Suprapubic skin (tissue), 4 donors: ENCODE results near the gene MBD6. TPM values are rescaled to one million over a fixed set of nuclear protein-coding genes. Genes with fewer than 3 reads are reported as not detected.
"Not testable (repeated sequence)": the region's sequence is repeated elsewhere in the genome, so short reads cannot be mapped to it uniquely, and the experiment has no call there.

Source experiments
- DNase-seq, 2 donors: peaks; one replicate each; pipeline ENCODE4 v3.0.0-alpha.2; 2019; ENCODE audit warnings: low spot score in 2 of 2
- H3K27ac ChIP-seq: fragments of 200-600 bp; sonication (generic); one replicate; pipeline ENCODE4 v1.5.1; 2019
- H3K27me3 ChIP-seq: fragments of 200-600 bp; sonication (generic); one replicate; pipeline ENCODE4 v1.5.1; 2019
- H3K36me3 ChIP-seq: fragments of 200-600 bp; sonication (generic); one replicate; pipeline ENCODE4 v1.5.1; 2019
- H3K4me1 ChIP-seq: fragments of 200-600 bp; sonication (generic); one replicate; pipeline ENCODE4 v1.5.1; 2019
- H3K4me3 ChIP-seq: fragments of 200-600 bp; sonication (generic); one replicate; pipeline ENCODE4 v1.5.1; 2019; ENCODE audit warnings: mild to moderate bottlenecking
- H3K9me3 ChIP-seq: fragments of 200-600 bp; sonication (generic); one replicate; pipeline ENCODE4 v1.5.1; 2019
- EP300 ChIP-seq: sonication (generic); formaldehyde crosslinking; IDR thresholded peaks from one replicate; pipeline ENCODE4 v1.6.1; 2017; ENCODE audit warnings: antibody characterized with exemption
- POLR2A ChIP-seq, 2 donors: fragments of 450-650 bp; IDR thresholded peaks; one replicate each; pipeline ENCODE4 v1.6.1; 2017; ENCODE audit warnings: antibody characterized with exemption in 2 of 2, mild to moderate bottlenecking in 2 of 2, moderate library complexity in 2 of 2
- POLR2AphosphoS5 ChIP-seq, 3 donors: sonication (generic); formaldehyde crosslinking; IDR thresholded peaks; one replicate each; pipeline ENCODE4 v1.6.1; 2017; ENCODE audit warnings: antibody characterized with exemption in 3 of 3
- WGBS: methylation state at CpG from one replicate; pipeline ENCODE4 v1.1.5; 2018; 5-methylcytosine and 5-hydroxymethylcytosine counted together
- total RNA-seq, 4 donors: library from RNA; depleted of rRNA; stranded (reverse); fragments of >200 nt; gene quantifications; one replicate each; pipeline ENCODE4 v1.1.0, GENCODE V29; 2016
- TF ChIP-seq, protein P1 (sequence below), 2 donors: fragments of 200-600 bp in 1 of 2; fragments of 450-650 bp in 1 of 2; sonication (generic) in 1 of 2; IDR thresholded peaks; one replicate each; pipeline ENCODE4 v1.5.1; 2016 to 2019; ENCODE audit warnings: antibody characterized with exemption in 2 of 2, mild to moderate bottlenecking in 1 of 2, moderate library complexity in 1 of 2

The MBD6 gene
- total RNA-seq, 4 donors from 2014 or later, result 24.4 to 92.9 (median 36.8) TPM

DNA sequence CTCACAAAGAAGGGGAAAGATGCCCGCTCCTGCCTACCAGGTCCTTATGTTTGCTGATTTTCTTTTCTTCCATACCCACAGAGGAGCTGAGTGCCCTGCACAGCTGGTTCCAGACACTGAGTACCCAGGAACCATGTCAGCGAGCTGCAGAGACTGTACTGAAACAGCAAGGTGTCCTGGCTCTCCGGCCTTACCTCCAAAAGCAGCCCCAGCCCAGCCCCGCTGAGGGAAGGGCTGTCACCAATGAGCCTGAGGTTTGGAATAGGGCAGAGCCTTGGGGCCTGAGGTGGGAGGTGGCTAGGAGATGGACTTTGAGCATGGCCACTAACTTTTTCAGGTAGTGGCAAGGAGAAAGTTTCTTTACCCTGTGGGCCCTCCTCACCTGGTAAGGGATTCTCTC, 32.5 kb upstream of the MBD6 start:
- no peaks in the 10 kb centered on the region for H3K27me3 ChIP-seq
- no peaks in the 10 kb centered on the region for H3K9me3 ChIP-seq
- peaks cover 41% of the 10 kb centered on the region for H3K36me3 ChIP-seq
- TF ChIP-seq, protein P1, sequence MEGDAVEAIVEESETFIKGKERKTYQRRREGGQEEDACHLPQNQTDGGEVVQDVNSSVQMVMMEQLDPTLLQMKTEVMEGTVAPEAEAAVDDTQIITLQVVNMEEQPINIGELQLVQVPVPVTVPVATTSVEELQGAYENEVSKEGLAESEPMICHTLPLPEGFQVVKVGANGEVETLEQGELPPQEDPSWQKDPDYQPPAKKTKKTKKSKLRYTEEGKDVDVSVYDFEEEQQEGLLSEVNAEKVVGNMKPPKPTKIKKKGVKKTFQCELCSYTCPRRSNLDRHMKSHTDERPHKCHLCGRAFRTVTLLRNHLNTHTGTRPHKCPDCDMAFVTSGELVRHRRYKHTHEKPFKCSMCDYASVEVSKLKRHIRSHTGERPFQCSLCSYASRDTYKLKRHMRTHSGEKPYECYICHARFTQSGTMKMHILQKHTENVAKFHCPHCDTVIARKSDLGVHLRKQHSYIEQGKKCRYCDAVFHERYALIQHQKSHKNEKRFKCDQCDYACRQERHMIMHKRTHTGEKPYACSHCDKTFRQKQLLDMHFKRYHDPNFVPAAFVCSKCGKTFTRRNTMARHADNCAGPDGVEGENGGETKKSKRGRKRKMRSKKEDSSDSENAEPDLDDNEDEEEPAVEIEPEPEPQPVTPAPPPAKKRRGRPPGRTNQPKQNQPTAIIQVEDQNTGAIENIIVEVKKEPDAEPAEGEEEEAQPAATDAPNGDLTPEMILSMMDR (IDR thresholded peaks at IDR 0.05), result no peak
- no peak for TF ChIP-seq POLR2AphosphoS5 (IDR thresholded peaks at IDR 0.05)
- TF ChIP-seq POLR2A (IDR thresholded peaks at IDR 0.05), result no peak
- no peak for TF ChIP-seq EP300
- H3K4me1 ChIP-seq, result peaks cover 17% of the 10 kb centered on the region
- WGBS, result 98% methylated on average over 4 of the region's 4 CpGs
- DNase-seq, result no peak
- no peak overlapping the region for H3K27ac ChIP-seq
- H3K4me3 ChIP-seq, result no peak overlapping the region

DNA sequence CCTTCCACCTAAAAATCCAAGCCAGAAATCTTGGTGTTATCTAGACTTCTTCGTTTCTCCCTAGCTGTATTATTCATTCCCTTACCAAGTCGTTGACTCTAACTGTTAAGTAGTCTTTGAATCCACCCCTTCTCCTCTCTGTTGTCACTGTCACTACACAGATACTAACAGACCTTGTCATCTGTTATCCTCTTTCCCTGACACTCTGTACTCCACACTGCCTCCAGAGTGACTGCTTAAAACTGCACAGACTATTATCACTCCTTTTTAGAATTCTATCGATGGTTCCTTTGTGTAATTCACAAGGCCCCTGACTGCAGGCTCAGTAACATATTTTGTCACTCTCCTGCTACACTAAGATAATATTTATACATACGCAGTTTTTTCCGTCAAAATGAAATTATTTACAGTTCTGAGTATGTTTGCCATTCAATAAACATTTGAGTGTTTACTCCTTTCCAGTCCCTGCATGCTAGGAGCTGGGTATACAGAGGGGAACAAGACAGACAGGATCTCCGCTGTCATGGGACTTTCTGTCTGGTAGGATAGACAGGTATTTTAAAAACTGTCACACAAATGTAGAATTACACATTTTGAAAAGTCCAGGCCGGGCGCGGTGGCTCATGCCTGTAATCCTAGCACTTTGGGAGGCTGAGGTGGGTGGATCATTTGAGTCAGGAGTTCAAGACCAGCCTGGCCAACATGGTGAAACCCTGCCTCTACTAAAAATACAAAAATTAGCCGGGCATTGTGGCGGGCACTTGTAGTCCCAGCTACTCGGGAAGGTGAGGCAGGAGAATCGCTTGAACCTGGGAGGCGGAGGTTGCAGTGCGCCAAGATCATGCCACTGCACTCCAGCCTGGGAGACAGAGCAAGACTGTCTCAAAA, 31.0 kb upstream of the MBD6 start:
- Histone ChIP-seq H3K27ac (no peak overlapping the region), H3K4me3 (no peak overlapping the region), H3K27me3 (no peaks in the 10 kb centered on the region), H3K36me3 (peaks cover 54% of the 10 kb centered on the region), H3K4me1 (peaks cover 17% of the 10 kb centered on the region), H3K9me3 (no peaks in the 10 kb centered on the region)
- WGBS, result 92% methylated on average over 15 of the region's 15 CpGs
- DNase-seq, result no peak
- TF ChIP-seq POLR2A (IDR thresholded peaks at IDR 0.05) (no peak), POLR2AphosphoS5 (IDR thresholded peaks at IDR 0.05) (no peak), EP300 (no peak)
- TF ChIP-seq, protein P1 (IDR thresholded peaks at IDR 0.05), result no peak

DNA sequence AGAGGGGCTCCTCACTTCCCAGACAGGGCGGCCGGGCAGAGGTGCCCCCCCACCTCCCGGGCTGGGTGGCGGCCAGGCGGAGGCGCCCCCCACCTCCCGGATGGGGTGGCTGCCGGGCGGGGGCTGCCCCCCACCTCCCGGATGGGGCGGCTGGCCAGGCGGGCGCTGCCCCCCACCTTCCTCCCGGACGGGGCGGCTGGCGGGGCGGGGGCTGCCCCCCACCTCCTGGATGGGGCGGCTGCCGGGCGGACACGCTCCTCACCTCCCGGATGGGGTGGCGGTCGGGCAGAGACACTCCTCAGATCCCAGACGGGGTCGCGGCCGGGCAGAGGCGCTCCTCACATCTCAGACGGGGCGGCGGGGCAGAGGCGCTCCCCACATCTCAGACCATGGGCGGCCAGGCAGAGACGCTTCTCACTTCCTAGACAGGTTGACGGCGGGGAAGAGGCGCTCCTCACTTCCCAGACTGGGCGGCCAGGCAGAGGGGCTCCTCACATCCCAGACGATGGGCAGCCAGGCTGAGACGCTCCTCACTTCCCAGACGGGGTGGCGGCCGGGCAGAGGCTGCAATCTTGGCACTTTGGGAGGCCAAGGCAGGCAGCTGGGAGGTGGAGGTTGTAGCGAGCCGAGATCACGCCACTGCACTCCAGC, 27.4 kb upstream of the MBD6 start:
- H3K27me3 ChIP-seq, H3K4me3 ChIP-seq, H3K27ac ChIP-seq, H3K4me1 ChIP-seq, H3K9me3 ChIP-seq, DNase-seq: not testable (repeated sequence)
- H3K36me3 ChIP-seq, result peaks cover 73% of the 10 kb centered on the region
- 88% methylated on average over 32 of the region's 48 CpGs for WGBS

DNA sequence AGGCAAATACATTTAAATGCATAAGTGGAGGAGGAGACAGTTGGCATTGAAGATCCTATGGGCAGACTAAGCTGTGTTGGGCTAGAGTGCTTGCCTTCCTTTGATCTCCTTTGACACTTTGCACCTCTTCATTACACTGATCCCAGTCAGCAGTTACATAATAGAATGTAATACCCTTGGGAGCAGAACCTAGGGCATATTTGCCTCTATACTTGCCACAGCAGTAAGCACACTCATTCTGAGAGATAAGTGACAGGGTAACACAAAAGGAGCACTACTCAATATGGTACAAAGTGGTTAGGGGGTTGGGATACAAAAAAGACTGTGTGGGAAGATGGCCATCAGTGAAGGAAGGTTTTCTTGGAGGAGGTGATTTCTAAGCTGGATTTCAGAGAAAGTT, 25.8 kb upstream of the MBD6 start:
- Histone ChIP-seq H3K9me3 (no peaks in the 10 kb centered on the region), H3K4me1 (no peaks in the 10 kb centered on the region), H3K4me3 (no peak overlapping the region), H3K27ac (no peak overlapping the region), H3K27me3 (no peaks in the 10 kb centered on the region), H3K36me3 (peaks cover 73% of the 10 kb centered on the region)
- TF ChIP-seq, protein P1 (IDR thresholded peaks at IDR 0.05), result no peak
- TF ChIP-seq POLR2AphosphoS5 (IDR thresholded peaks at IDR 0.05), result no peak
- TF ChIP-seq POLR2A (IDR thresholded peaks at IDR 0.05), result no peak
- DNase-seq, result no peak

DNA sequence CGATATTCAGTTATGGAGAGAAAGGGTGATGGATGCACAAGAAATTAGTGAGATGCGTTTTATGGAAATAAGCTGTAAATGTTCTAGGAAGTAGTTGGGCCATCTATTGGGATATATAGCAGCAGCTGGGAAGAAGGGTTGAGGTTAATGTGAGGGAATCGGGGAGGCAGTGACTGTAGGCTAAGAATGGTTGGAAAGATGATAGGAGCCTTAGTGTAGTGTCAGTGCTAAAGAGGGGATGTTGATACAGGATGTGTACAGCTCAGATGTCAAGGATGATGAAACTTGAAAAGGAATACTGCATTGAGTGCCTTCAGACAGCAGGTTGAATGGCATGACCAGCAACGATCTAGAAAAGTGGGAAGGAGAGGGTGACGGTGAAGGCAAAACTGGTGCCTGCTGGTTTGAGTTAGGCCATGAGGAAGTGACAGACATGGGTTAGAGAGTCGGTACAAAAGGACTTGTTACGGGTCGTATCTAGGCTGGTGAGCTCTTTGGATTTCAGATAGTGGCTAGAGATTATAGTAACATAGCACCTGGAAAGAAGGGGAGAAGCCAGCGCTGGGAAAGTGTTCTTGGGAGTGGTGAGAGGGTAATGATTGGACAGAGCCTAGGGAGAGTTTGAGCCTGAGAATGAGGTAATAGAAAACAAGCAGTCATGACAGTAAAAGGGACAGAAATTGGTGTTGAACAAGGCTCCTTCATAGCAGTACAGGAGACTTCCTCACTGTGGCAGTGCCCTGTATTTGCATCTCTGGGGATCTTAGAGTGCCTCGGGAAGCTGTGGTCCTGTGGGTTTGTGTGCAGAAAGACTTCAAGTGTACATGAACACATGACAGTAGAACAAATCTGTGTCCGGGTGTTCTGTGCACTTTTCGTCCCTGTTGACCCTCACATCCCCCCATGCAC, 25.1 kb upstream of the MBD6 start:
- Histone ChIP-seq H3K27me3 (no peaks in the 10 kb centered on the region), H3K27ac (no peak overlapping the region), H3K9me3 (no peaks in the 10 kb centered on the region), H3K36me3 (peaks cover 72% of the 10 kb centered on the region), H3K4me3 (no peak overlapping the region), H3K4me1 (no peaks in the 10 kb centered on the region)
- TF ChIP-seq POLR2A (IDR thresholded peaks at IDR 0.05) (no peak), POLR2AphosphoS5 (IDR thresholded peaks at IDR 0.05) (no peak), EP300 (no peak)
- TF ChIP-seq, protein P1 (IDR thresholded peaks at IDR 0.05), result no peak
- DNase-seq, result no peak
- 88% methylated on average over 12 of the region's 12 CpGs for WGBS
